D721Med (cell line): ENCODE measurements around the gene INCENP.

Source experiments
- DNase-seq: peaks from one replicate; pipeline ENCODE4 v3.0.0; 2011; ENCODE audit warnings: low spot score; ENCODE audit not compliant: insufficient read length
- FAIRE-seq: peaks from 2 replicates; lab custom pipeline; 2011; peaks lifted over from hg19 to GRCh38; lab: Jason Lieb, UNC
- CTCF ChIP-seq: IDR thresholded peaks from 2 replicates; pipeline ENCODE4 v1.5.1; 2012; ENCODE audit warnings: mild to moderate bottlenecking, control low read depth; ENCODE audit not compliant: insufficient read depth; ENCODE audit errors: missing control alignments

INCENP gene

GRCh38 chr11:62137276-62137861 is 13.6 kb downstream of the INCENP start:
- DNase-seq (no peak), FAIRE-seq (no peak)
- no peak for TF ChIP-seq CTCF

- no peak for DNase-seq
- no peak for TF ChIP-seq CTCF
- FAIRE-seq, result no peak
Observed at GRCh38 chr11:62137881-62138629, 14.2 kb downstream of the INCENP start.

GRCh38 chr11:62138630-62139425 is 15.0 kb downstream of the INCENP start:
- TF ChIP-seq CTCF, result no peak
- no peak for FAIRE-seq
- no peak for DNase-seq

GRCh38 chr11:62139526-62140303 is 15.9 kb downstream of the INCENP start:
- FAIRE-seq, result no peak

GRCh38 chr11:62140304-62141110 is 16.7 kb downstream of the INCENP start:
- TF ChIP-seq CTCF, result no peak
- FAIRE-seq (no peak), DNase-seq (no peak)

More at GRCh38 chr11:62139526-62140303, 15.9 kb downstream of the INCENP start:
- DNase-seq, result no peak
- TF ChIP-seq CTCF, result no peak

GRCh38 chr11:62141111-62142042 is 17.6 kb downstream of the INCENP start:
- no peak for TF ChIP-seq CTCF
- no peak for FAIRE-seq
- DNase-seq, result no peak
